Measurements from ENCODE around the gene HEXB. TPM values are rescaled to one million over a fixed set of nuclear protein-coding genes. Genes with fewer than 3 reads are reported as not detected.

HEXB gene
- total and polyA plus RNA-seq, 2 of the 4 experiments (the other 2 are of a cell fraction): 76.7 to 126 TPM

DNA sequence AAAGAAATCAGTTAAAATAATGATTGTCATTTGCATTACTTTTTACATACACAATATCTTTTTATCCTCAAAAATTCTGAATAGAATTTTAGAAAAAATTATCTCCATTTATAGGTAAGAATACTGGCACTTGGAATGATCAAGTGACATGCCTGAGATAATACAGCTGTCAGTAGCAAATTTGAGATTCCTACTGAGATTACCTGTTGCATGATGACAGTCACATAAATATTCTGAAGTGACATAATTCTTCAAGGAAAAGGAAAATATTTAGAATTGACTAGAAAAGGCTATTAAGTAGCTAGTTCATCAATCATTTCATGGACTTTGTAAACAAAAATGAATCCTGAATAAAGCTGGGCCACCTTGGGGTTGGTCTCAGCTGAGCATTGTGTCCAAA is 29.3 kb upstream of the HEXB start:
- H3K4ac ChIP-seq (ENCODE audit: low read depth, low read length): no peak overlapping the region
- no peak overlapping the region for H3K56ac ChIP-seq (ENCODE audit: extremely low read depth, insufficient read depth, low read length)
- in situ Hi-C loops (cut with MboI; ENCODE audit: low sequenced_read_pairs) (loop anchor here (25.0 kb wide), 1 partner anchor 607 kb away; no protein-coding TSS in a partner anchor), dilution Hi-C loops (cut with HindIII; ENCODE audit: low sequenced_read_pairs, unreplicated experiment) (no loop called here), intact Hi-C loops (cut with micrococcal nuclease) (no loop called here)
- no peak overlapping the region for H2AFZ ChIP-seq (replicated peaks; ENCODE audit: low read length, poor library complexity)
- H3K4me3 ChIP-seq (ENCODE audit: insufficient read depth, low read depth, low read length): no peak overlapping the region
- H3K4me2 ChIP-seq (ENCODE audit: low read depth, low read length): no peak overlapping the region
- no peak for TF ChIP-seq POLR2A (IDR thresholded peaks at IDR 0.05; ENCODE audit: low read depth, low read length)
- TF ChIP-seq SMC3 (IDR thresholded peaks at IDR 0.05; ENCODE audit: low read depth, low read length): no peak
- no peak for TF ChIP-seq MAZ (IDR thresholded peaks at IDR 0.05; ENCODE audit: borderline replicate concordance, low read depth, low read length)
- no peaks in the 10 kb centered on the region for H3K27me3 ChIP-seq (ENCODE audit: control insufficient read depth, insufficient read depth, low read length)
- no peak overlapping the region for H2AK5ac ChIP-seq (ENCODE audit: low read depth, low read length)
- no peak overlapping the region for H3K18ac ChIP-seq (ENCODE audit: low read depth, low read length)
- no peaks in the 10 kb centered on the region for H3K9me3 ChIP-seq (ENCODE audit: control insufficient read depth, insufficient read depth, low read length)
- ATAC-seq (ENCODE audit: low read depth) (no peak), DNase-seq (no peak)
- H2BK20ac ChIP-seq (ENCODE audit: low read depth, low read length): no peak overlapping the region
- no peak overlapping the region for H4K8ac ChIP-seq (ENCODE audit: low read depth in 2 of 2, low read length in 2 of 2)
- no peak overlapping the region for H4K91ac ChIP-seq (ENCODE audit: insufficient read depth, low read depth, low read length)
- no peak overlapping the region for H2BK15ac ChIP-seq (ENCODE audit: low read depth, low read length)
- no peak overlapping the region for H2AK9ac ChIP-seq (replicated peaks; ENCODE audit: low read depth, low read length, poor library complexity)
- no peaks in the 10 kb centered on the region for H4K20me1 ChIP-seq (ENCODE audit: insufficient read depth, low read length)
- no peaks in the 10 kb centered on the region for H3K9me1 ChIP-seq (ENCODE audit: insufficient read depth, low read length)
- H3K79me1 ChIP-seq (ENCODE audit: low read depth in 1 of 2, low read length in 2 of 2): no peaks in the 10 kb centered on the region
- BruUV-seq (replicated peaks): no TSS peak
- H3K23ac ChIP-seq (ENCODE audit: low read depth, low read length): no peak overlapping the region
- no peak overlapping the region for H3K9ac ChIP-seq (ENCODE audit: low read depth, low read length)
- no peak overlapping the region for H3K14ac ChIP-seq (replicated peaks; ENCODE audit: low read depth, low read length)
- H3K27ac ChIP-seq (ENCODE audit: insufficient read depth, low read length): no peak overlapping the region
- no peak overlapping the region for H2BK5ac ChIP-seq (ENCODE audit: low read depth, low read length, poor library complexity, severe bottlenecking)
- ChIA-PET POLR2A (ENCODE audit: unreplicated experiment) (no interaction called here), CTCF (interaction anchor here (0.6 to 1.2 kb wide), 2 partner anchors 10 to 621 kb away, joined by 4 read pairs; no protein-coding TSS in a partner anchor)
- no peaks in the 10 kb centered on the region for H3K36me3 ChIP-seq (ENCODE audit: control insufficient read depth, insufficient read depth, low read length)
- no peak overlapping the region for H4K5ac ChIP-seq (ENCODE audit: low read depth, low read length)
- H2BK120ac ChIP-seq (ENCODE audit: low read depth, low read length): no peak overlapping the region
- no peaks in the 10 kb centered on the region; the same call in 1 of the 2 replicates for H3K4me1 ChIP-seq (ENCODE audit: control insufficient read depth, insufficient read depth, low read length)

Data from IMR-90 (cell line).